Measurements from ENCODE around the gene SARNP. TPM values are rescaled to one million over a fixed set of nuclear protein-coding genes. Genes with fewer than 3 reads are reported as not detected.

The SARNP gene
- total and polyA plus RNA-seq, 8 donors = 16.1 to 200 (median 87.1) TPM

DNA sequence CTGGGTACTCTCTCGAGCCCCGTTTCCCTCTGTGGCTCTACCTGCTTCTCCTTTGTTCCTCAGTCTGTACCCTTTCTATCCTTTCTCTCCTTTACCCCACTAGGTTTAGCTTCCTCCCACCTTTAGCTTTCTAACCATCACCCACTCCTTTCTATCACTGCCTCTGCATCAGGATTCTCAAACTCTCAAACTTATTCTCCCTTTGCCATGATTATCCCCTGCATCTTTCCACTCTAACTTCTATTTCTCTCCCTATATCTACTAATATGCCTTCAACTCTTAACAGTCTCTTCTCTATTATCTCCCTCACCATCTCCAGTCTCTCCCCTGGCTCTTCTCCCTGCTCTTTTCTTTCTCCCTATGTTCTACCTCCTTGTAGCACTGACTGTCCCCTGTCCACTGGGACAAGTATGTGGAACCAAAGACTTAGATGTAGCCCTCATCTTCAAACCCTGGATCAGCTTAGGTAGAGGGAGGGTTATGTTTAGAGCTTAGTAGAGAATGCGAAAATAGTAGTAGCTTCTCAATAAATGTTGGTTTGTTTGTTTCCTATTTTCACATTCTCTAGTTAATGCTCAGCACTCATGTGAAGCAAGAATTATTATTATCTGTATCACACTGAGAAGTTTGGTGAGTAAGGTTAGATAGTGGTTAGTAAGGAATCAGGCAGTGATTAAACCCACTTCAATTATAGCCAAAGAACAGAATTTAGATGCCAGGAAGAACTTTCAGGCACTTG is 71.2 kb downstream of the SARNP start:
- intact Hi-C loops (cut with DNase I; ENCODE audit: low total_unique reads) = loop anchor here (10.0 kb wide), 1 partner anchor 48 kb away; no protein-coding TSS in a partner anchor
- Histone ChIP-seq H3K36me3 (peaks cover 0 to 25% (median 18%) of the 10 kb centered on the region in 4 donors), H3K27me3 (peaks cover 0 to 38% (median 0%) of the 10 kb centered on the region in 3 donors), H3K9me3 (no peaks in the 10 kb centered on the region), H3K27ac (peak overlapping the region in 4 of 5 donors; percentile 4 to 79 (median 38)), H3K4me3 (no peak overlapping the region), H3K4me1 (peaks cover 14 to 39% (median 38%) of the 10 kb centered on the region in 4 donors)
- DNase-seq = no peak
- WGBS, 5 donors = 34 to 45% (median 41%) methylated on average over 3 of the region's 3 CpGs
- TF ChIP-seq POLR2A (IDR thresholded peaks at IDR 0.05) (no peak), EP300 (IDR thresholded peaks at IDR 0.05) (no peak)
- TF ChIP-seq, protein P1, sequence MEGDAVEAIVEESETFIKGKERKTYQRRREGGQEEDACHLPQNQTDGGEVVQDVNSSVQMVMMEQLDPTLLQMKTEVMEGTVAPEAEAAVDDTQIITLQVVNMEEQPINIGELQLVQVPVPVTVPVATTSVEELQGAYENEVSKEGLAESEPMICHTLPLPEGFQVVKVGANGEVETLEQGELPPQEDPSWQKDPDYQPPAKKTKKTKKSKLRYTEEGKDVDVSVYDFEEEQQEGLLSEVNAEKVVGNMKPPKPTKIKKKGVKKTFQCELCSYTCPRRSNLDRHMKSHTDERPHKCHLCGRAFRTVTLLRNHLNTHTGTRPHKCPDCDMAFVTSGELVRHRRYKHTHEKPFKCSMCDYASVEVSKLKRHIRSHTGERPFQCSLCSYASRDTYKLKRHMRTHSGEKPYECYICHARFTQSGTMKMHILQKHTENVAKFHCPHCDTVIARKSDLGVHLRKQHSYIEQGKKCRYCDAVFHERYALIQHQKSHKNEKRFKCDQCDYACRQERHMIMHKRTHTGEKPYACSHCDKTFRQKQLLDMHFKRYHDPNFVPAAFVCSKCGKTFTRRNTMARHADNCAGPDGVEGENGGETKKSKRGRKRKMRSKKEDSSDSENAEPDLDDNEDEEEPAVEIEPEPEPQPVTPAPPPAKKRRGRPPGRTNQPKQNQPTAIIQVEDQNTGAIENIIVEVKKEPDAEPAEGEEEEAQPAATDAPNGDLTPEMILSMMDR (IDR thresholded peaks at IDR 0.05) = no peak

DNA sequence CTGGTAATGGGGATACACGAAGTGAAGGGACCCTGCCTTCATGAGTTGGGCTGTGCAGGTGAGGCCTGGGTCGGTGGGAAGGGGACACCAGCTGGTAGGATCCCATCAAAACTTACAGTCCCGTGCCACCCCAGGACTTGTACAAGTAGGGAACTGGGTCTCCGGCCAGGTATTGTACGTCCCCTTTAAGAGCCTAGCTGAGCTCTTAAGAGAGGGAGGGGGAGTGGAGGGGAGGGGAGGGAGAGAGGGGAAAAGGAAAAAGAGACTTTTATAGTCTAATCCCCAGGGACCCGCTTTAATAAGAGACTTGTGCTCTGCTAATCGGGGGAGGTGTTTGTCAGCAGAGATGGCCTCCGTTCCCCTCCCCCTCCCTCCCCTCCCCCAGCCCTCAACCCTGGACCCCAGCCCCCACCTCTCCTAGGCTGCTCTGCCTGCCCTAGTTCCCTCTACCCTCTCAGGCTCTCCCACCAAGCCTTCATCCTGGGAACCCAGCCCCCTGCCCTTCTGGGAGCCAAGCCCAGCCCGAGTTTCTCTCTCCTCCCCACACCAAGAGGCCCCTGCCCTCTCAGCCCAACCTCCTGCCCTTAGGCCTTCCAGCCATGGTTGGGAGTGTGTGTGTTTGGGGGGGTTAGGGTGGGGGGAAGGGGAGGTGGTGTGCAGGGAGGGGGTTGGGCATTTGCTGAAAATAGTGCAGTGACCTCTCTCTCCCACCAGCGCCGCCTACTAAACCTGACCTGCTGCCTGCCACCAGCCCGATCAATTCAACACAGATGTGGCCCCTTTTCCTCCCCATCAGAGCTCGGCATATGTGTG is 72.0 kb downstream of the SARNP start:
- peak overlapping the region in 4 of 5 donors; percentile 4 to 79 (median 38) for H3K27ac ChIP-seq
- no peak for TF ChIP-seq POLR2AphosphoS5 (IDR thresholded peaks at IDR 0.05)
- TF ChIP-seq EP300 (IDR thresholded peaks at IDR 0.05) = no peak
- TF ChIP-seq, protein P1 (IDR thresholded peaks at IDR 0.05) = no peak
- TF ChIP-seq POLR2A (IDR thresholded peaks at IDR 0.05) = no peak
- intact Hi-C loops (cut with DNase I; ENCODE audit: low total_unique reads) = loop anchor here (10.0 kb wide), 1 partner anchor 49 kb away; no protein-coding TSS in a partner anchor

DNA sequence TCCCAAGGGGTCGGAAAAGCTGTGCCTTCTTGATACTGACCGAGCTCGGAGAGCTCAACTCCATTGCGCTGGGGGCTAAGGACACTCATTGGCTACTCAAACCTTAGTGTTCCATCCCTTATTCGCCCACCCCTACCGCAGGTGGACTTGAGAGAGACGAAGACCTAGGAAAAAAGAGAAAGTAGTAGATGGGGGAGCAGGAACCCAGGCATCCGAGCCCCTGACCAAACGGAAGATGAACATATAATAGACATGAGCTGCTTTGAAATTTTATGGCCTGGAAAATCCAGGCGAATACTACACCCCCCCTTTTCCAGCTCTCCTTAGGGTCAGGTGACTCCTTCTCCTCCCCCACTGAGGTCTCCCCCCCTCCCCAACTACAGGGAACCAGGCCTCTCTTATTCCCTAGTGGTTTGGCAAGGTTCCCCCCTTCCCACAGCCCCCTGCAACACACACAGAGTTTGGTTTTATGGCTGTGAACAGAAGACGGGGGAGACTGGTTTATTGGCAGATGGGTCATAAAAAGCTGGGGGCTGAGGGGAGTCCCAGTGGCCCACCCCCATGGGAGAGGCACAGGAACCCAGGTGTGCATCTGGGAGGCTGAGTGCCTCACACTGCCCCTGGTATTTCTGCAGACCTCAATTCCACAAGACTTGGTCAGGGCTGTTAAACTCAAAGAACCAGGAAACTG is 73.0 kb downstream of the SARNP start:
- peaks cover 0 to 38% (median 0%) of the 10 kb centered on the region in 3 donors for H3K27me3 ChIP-seq
- no peaks in the 10 kb centered on the region for H3K9me3 ChIP-seq
- no peak for TF ChIP-seq POLR2A (IDR thresholded peaks at IDR 0.05)
- no peak for TF ChIP-seq POLR2AphosphoS5 (IDR thresholded peaks at IDR 0.05)
- TF ChIP-seq, protein P1 (IDR thresholded peaks at IDR 0.05) = no peak
- no peak for TF ChIP-seq EP300 (IDR thresholded peaks at IDR 0.05)
- no peak for DNase-seq
- H3K27ac ChIP-seq = peak overlapping the region in 3 of 5 donors; percentile 16 to 79 (median 62)
- 18 to 27% (median 24%) methylated on average over 11 of the region's 11 CpGs for WGBS, 5 donors
- peak overlapping the region; percentile 59 to 74 (median 61) for H3K4me3 ChIP-seq
- intact Hi-C loops (cut with DNase I; ENCODE audit: low total_unique reads) = loop anchor here (5.0 to 10.0 kb wide), 2 partner anchors 50 to 193 kb away; no protein-coding TSS in a partner anchor
- peaks cover 0 to 10% (median 6%) of the 10 kb centered on the region in 4 donors for H3K36me3 ChIP-seq
- H3K4me1 ChIP-seq = peaks cover 14 to 39% (median 38%) of the 10 kb centered on the region in 4 donors

More for the DNA sequence above, 72.0 kb downstream of the SARNP start:
- Histone ChIP-seq H3K4me3 (peak overlapping the region in 1 of 4 donors; percentile 11), H3K36me3 (peaks cover 0 to 17% (median 10%) of the 10 kb centered on the region in 4 donors), H3K27me3 (peaks cover 0 to 38% (median 0%) of the 10 kb centered on the region in 3 donors), H3K4me1 (peaks cover 14 to 39% (median 38%) of the 10 kb centered on the region in 4 donors), H3K9me3 (no peaks in the 10 kb centered on the region)
- peak in 1 of 2 donors; percentile 81 for DNase-seq
- 24 to 32% (median 26%) methylated on average over 9 to 13 of the region's 13 CpGs for WGBS, 5 donors

All from stomach (tissue), 9 donors.